Measurements from ENCODE around the gene LRP3.

LRP3 gene

GRCh38 chr19:33234092-33234491 is 40.0 kb downstream of the LRP3 start:
- TF ChIP-seq, protein P1, sequence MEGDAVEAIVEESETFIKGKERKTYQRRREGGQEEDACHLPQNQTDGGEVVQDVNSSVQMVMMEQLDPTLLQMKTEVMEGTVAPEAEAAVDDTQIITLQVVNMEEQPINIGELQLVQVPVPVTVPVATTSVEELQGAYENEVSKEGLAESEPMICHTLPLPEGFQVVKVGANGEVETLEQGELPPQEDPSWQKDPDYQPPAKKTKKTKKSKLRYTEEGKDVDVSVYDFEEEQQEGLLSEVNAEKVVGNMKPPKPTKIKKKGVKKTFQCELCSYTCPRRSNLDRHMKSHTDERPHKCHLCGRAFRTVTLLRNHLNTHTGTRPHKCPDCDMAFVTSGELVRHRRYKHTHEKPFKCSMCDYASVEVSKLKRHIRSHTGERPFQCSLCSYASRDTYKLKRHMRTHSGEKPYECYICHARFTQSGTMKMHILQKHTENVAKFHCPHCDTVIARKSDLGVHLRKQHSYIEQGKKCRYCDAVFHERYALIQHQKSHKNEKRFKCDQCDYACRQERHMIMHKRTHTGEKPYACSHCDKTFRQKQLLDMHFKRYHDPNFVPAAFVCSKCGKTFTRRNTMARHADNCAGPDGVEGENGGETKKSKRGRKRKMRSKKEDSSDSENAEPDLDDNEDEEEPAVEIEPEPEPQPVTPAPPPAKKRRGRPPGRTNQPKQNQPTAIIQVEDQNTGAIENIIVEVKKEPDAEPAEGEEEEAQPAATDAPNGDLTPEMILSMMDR (IDR thresholded peaks at IDR 0.05; ENCODE audit: low read length, missing control alignments): no peak
- DNase-seq (ENCODE audit: low read depth): no peak
- no peak overlapping the region for H3K4me3 ChIP-seq (replicated peaks; ENCODE audit: low read depth, low read length)

DNA sequence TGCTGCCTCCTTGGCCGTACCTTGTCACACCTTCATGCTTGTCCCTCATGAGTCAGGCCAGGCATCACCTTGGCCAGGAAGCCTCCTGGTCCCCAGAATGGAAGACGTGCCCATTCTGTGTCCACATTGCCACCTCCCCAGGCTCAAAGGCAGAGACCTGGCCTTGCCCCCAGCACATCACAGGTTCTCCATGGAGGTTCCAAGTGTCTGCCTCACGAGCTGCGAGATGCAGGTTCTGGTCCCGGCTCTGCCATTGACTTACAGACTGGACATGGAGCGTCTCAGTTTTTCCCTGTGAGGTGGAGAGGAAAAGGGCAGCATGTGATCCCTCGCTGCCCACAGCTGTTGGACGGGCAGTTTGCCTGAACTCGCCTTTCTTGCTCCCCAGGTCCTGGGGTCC is 40.6 kb downstream of the LRP3 start:
- TF ChIP-seq, protein P1 (IDR thresholded peaks at IDR 0.05; ENCODE audit: low read length, missing control alignments): no peak

DNA sequence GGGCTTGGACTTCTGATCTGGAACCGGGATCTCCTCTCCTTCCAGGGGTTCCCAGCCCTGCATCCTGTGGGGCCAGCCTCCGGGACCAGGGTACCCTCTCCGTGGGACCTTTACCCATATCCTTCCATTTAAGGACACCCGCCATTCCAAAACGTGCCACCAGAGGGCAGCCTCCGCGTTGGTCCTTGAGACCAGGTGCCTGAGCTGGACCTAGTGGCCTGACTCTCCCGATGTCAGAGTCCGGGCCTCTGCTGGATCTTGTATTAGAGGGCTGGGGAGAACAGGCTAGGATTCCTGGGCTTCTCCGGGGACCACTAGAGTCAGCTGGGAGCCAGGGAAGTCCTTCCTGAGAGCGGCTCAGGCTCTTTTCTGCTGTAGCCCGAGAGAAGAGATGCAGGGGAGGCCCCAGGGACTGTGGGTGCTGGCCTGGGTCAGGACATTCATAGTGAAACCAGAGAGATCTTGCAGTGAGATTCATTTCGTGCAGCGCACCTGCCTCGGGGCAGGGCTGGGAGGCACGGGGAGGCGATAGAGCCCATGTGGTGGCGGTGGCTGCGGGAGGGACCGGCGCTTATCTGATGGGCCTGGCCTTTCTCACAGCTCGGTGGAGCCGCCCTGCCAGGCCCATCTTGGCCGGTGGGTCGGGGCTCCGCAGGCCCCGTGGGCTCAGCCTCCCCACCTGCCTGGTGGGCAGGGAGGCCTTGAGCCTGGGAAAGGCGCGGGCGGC is 41.3 kb downstream of the LRP3 start:
- TF ChIP-seq, protein P1 (IDR thresholded peaks at IDR 0.05; ENCODE audit: low read length, missing control alignments): peak; percentile 89
- peak; percentile 73 for DNase-seq (ENCODE audit: low read depth)
- no peak overlapping the region for H3K4me3 ChIP-seq (replicated peaks; ENCODE audit: low read depth, low read length)

More for the DNA sequence above, 40.6 kb downstream of the LRP3 start:
- H3K4me3 ChIP-seq (replicated peaks; ENCODE audit: low read depth, low read length): no peak overlapping the region
- no peak for DNase-seq (ENCODE audit: low read depth)

GRCh38 chr19:33235996-33236350 is 41.8 kb downstream of the LRP3 start:
- DNase-seq (ENCODE audit: low read depth): no peak

DNA sequence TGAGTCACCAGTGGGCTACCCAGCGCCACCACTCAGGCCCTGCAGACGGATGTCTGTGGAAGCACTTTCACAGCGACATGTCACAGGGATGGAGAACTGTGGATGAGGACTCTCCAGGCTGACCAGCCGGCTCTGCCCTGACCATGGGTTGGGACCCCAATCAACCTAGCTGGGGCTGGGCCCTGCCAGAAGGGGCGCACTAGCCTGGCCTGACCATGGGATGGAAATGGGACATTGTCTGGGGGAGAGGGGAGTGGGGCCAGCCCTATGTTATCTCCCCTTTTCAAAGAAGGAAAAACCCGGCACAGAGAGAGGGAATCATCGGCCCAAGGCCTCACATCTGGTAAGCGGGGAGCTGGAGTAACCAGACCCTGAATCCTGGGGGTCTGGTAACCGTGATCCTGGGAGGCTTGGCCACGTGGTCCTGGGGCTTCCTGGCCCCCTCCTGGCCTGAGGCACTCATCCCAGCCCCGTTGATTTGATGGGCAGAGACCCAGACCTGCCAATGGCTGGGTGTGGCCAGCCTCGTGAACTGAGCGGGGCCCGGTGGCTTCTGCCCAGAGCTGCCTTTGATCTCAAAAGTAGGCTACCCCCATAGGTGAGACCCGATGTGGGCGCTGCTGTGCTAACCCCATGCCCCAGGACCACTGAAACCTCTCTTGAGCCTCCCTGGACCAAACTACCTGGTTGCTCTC is 42.7 kb downstream of the LRP3 start:
- no peak for DNase-seq (ENCODE audit: low read depth)
- H3K4me3 ChIP-seq (replicated peaks; ENCODE audit: low read depth, low read length): no peak overlapping the region
- TF ChIP-seq, protein P1 (IDR thresholded peaks at IDR 0.05; ENCODE audit: low read length, missing control alignments): no peak

More at GRCh38 chr19:33235996-33236350, 41.8 kb downstream of the LRP3 start:
- TF ChIP-seq, protein P1 (IDR thresholded peaks at IDR 0.05; ENCODE audit: low read length, missing control alignments): no peak
- no peak overlapping the region for H3K4me3 ChIP-seq (replicated peaks; ENCODE audit: low read depth, low read length)

DNA sequence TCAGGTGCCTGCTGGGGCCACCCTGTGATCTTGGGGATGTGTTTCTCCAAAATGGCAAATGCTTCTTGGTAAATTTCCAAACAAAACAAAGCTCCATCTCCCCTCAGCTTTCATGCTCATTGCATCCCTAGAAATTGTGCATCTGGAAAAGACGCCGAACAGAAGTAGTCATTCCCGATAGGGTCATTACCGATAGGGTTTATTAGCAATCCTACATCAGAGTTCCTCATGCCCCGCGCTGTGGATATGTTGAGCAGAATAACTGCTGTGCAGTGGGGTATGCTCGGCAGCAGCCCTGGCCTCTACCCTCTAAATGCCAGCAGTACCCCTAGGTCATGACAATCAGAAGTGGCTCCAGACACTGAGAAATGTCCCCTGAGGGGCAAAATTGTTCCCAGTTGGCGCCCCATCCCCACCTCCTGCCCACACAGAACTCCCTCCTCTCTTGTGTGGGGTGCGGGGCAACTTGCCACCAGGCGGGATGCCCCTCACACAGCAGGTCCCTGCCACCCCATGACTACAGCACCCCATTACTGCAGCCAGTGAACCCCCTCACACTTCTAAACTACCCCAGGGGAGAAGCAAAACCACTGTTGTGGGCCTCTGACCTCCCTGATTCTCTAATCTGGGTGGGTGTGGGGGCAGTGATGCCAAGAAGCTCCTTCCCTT is 44.5 kb downstream of the LRP3 start:
- TF ChIP-seq, protein P1 (IDR thresholded peaks at IDR 0.05; ENCODE audit: low read length, missing control alignments): no peak
- DNase-seq (ENCODE audit: low read depth): no peak
- H3K4me3 ChIP-seq (replicated peaks; ENCODE audit: low read depth, low read length): no peak overlapping the region

Measured in fibroblast of pulmonary artery (primary cell).